Stimulated activated CD8-positive, alpha-beta memory T cell treated with anti-CD3 and anti-CD28 coated beads, Interleukin-2, amount 100 ng/mL, for 48 hours (primary cell): ENCODE data around the gene GPRC6A.

Experiments used
- DNase-seq, 2 donors: peaks; one replicate each; pipeline ENCODE4 v3.0.0-alpha.2; 2020; ENCODE audit warnings: low read depth in 2 of 2

GPRC6A gene

DNA sequence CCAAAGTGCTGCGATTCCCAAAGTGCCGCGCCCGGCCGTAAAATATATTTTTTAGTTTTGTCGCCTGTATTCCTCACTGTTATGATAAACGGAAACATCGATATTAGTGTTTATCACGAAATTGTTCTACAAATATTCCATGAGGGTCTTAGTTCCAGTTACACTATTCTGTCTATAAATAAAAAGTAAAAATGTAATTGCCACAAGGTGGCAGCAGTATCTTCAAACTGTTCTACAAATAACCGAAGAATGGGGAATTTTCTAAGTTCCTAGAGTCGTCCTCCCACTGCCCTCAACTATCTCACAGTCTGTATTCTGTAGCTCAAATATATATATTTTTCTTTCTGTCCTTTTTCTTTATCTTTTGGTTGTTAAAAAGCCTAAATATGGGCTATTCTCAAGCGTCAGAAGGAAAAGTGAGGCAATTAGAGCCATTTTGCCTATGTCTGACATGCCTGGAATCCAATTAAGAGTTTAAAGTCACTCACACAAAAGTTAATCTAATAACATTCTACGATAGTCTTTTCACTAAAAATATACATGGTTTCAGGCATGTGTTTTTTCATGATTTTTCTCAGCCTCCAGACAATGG is 49.2 kb downstream of the GPRC6A start:
- DNase-seq, result no peak

DNA sequence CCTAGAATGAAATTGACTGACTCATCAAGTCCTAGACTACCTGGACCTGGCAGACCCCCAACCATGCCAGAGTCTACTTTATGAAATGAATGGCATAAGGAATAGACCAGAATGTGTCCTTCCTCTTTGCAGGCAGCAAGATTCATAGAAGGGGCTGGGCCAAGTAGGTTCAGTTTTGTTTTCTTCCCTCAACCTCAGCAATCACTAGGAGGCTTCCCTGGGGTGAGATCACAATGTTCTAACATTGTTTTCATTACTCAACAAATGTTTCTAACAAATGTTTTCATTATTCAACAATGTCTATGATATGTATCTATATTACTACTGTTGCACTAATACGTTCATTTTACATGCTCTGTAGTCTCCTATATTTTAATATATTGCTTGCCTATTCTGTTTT is 55.0 kb downstream of the GPRC6A start:
- DNase-seq, result no peak

DNA sequence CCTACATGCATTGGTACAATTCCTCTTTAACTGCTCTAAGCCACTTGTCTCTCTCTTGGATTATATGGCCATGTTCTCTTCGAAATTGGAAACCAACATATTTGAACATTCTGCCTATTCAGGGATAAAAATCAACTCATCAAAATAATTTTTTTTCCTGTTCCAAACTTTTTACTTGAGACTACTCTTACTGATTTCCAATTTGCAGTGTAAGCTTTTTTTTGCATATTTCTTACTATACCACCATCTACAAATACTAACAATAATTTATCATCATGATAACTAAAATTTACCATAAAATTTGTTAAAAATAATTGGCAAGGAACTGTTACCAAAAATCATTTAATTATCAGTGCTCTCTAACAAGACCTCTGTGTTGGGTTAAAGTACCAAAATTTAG is 56.4 kb downstream of the GPRC6A start:
- DNase-seq, result no peak

DNA sequence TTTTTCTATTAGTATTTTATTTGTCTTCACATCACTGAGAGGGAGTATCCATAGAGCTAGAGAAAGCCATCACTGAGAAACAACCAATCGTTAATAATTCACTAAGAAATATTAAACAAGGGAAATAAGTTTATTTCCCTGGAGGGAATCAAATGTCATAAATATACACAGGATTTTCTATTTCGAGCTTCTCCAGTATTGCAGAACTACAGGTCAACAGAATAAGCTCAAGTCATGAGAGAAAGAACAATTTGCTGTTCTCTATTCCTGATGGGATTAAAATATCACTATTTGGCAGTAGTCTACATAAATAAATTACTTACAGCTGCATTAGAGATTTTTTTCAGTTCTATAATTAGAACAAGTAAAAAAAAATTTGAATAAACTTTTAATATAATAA is 61.2 kb downstream of the GPRC6A start:
- no peak for DNase-seq

DNA sequence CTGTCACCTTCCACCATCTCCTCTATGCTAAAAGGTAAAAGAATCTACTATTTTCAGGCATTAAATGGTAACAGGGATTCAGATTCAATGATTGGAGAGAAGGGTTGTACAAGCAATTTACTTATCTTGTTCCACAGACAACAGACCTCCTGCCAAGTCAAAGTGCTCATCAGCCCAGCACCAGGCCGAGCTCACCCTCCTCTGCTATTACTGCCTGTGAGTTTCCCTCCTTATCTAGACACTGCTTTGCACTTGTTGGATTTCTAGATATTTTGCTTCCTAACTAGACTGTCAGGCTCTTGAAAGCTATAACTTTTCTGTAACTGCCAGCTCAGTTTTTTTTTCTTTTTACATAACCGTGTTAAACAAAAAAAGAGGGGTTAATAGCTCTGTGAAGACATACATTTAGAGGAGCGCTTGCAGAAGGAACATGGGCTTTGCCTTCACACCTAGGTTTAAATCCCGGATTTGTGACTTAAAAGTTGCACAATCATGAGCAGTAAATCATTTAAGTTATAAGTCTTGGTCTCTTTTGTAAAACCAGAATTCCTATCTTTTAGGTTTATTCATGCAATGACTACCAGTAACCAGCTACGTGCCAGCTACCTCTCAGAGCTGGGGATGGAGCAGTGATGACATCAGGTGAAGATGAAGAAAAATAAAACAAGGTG is 62.2 kb downstream of the GPRC6A start:
- no peak for DNase-seq

DNA sequence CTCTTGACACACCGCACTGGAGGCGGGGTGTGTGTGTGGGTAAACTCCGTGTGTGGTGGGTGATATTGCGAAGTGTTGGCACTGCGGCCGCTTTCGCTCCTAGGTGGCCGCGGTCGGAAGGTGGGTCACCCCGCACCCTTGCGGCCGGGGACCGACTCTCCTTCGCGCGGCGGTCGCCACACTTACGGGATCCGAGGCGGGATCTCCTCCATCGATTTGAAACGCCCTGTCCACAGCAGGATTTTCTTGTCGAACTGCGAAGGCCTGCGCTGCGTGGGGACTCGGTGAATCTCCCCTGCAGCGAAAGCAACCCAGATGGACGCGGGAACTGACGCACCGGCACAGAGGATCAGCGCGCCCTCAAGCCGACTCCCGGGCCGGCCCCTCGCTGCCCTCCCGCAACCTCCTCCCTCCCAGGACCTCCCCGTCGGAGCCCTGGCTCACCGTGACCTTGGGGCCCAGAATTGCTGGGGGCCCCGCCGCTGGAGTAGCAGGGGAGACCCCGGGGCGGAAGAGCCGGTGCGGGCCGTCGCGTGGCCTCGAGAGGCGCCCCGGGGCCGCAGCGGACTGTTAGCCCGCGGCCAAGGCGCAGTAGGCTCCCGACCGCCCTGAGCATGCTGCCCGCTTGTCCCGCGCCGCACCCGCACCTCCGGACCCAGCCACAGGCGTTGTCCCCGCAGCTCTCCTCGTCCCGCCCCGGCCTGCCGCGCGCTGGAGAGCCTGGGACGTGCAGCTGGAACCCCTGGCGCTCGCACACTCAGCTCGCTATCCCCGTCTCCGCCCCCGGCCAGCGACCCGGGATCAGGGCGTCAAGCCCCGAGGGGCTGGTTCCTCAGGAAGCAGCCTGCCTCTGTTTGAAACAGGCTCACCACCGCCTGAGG is 63.7 kb downstream of the GPRC6A start, which contains the start of gene FAM162B:
Gene FAM162B (minus strand): TSS at position 759 of the 881 bp plus-strand sequence. CDS start 143 bp downstream, at position 616.
- DNase-seq, result no peak

DNA sequence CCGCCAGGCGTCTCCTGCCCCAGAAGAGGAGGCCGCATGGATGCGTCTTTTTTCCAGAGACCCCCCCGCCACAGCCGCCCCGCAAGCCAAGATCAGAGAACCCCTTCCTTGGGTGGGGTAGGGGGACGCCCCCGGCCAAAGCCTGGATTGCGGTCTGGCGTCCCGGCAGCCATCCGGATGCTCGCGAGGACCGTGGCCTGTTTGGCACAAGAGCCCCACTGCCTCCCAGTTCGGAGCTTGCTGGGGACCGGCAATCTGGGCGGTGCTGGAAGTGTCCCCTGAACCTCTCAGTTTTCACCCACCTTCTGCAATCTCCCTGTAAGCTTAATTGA is 64.3 kb downstream of the GPRC6A start:
- DNase-seq, result no peak

DNA sequence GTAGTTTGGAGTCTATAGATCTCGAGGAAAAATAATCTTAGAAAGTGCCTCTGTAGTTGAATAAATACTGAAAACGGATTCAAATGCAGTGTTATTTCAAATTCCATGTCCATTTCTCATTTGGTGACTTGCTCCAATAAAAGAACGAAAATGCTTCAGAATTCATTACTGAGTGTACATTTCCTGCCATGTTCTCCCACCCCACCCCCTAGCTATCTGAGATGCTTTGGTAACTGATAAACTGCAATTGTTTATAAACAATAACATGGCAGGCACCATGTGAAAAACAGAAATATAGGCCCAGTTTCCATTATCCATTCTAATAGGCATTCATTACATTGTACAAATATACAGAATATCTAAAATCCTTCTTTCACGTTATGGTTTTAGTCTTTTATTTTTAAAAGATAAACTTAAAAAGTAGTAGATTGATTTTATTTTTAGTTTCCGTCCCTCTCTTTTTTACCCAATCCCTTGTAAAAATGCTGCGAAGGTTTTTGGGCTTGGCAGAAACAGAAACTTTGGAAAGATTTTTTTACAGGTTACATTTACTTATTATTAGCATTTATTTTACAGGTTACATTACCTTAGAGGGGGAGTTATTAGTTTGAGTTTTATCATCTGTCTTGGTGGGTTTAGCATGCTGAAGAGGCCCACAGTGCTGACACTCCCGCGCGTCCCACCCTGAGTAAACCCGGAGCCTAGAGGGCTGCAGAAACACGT is 64.8 kb downstream of the GPRC6A start:
- no peak for DNase-seq

DNA sequence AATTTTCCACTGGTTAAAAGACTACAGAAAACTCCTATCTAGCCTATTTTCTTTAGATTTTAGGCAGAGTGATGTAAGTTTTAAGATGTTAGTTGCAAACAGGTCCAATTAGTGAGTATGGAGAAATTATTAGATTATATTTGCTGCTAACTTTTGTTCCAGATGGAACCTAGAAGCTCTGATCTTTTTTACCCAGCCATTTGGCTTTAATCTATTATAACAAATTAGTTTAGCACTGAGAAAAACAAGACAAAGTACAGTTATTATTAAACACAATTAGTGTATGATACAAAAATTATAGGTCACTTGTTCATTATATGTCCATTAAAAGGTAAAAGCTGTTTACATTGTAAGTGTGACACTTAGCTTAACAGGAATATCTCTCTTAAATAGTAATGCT is 65.8 kb downstream of the GPRC6A start:
- DNase-seq, result no peak

DNA sequence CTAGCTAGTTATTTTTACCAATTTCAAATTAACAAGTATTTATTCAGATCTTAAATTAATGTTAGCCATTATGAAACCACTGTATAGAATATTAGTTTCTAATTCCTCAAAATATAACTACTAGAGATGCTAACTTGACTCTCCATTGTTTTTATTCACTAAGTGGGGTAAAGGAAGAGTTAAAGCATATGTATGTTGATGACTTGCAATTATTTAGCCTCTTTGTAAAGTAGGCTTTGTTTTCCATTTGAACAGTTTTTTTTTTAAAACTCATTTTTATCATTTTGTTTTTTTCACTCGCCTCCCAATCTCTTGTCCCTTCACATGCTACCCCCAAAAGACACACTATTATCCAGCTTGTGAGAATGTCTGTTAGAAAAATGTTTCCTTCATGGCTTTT is 66.6 kb downstream of the GPRC6A start:
- DNase-seq, result no peak

DNA sequence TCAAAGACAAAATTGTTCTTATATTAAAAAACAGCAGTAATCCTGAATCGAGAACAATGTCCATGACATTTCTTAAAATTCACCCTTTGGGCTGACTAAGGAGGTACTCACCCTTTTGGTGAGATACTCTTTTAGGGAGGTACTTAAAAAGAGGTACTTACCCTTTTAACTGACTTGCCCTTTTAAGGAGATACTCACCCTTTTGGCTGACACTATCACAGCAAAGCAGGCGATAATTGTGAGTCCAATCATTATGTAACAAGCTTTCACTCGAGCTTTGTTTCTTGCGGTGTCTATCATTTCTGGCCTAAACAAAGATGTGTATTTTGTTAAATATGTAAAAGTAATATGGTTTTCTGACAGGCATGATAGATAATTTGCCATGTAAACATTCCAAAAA is 67.1 kb downstream of the GPRC6A start:
- DNase-seq, result no peak

DNA sequence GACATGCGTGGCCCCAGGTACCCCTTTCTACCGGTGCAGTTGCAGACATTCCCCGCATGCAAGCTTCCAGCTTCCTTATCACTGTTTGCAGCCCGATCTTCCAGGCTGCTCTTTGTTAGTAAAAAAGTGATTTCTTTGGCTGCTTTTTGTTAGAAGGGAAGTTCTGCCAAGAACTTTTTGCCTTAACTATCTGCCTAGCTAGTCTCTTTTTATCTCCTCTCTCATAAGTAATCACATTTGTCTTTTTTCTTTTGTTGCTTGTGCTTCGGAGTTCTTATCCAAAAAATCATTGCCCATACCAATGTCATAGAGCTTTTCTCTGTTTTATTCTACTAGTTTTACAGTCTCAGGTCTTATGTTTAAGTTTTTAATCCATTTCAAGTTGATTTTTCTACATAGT is 83.7 kb downstream of the GPRC6A start:
- no peak for DNase-seq
